Measurements from ENCODE around the gene ACSM2B.

The ACSM2B gene

DNA sequence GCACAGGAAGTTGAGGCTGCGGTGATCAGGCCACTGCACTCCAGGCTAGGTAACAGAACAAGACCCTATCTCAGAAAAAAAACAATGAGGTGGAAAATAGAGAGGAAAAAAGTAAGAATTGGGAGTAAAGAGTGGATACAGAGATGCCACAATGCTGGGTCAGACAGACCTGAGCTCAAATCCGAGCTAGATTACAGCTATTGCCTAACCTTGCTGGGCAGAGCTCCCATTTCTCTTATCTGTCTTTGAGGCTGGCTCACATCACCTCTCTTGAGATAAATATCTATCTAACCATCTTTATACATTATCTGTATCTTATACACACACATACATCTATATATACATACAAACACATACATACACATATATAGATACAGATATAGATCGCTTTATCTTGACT is 59.0 kb downstream of the ACSM2B start:
- no peak for TF ChIP-seq SIN3A (IDR thresholded peaks at IDR 0.05; ENCODE audit: borderline replicate concordance, insufficient read depth, low read length)
- TF ChIP-seq TAF1 (IDR thresholded peaks at IDR 0.05; ENCODE audit: borderline replicate concordance, insufficient read depth, low read length), result no peak
- no peak for TF ChIP-seq POLR2AphosphoS5 (IDR thresholded peaks at IDR 0.05; ENCODE audit: low read depth, low read length)
- TF ChIP-seq, protein P1, sequence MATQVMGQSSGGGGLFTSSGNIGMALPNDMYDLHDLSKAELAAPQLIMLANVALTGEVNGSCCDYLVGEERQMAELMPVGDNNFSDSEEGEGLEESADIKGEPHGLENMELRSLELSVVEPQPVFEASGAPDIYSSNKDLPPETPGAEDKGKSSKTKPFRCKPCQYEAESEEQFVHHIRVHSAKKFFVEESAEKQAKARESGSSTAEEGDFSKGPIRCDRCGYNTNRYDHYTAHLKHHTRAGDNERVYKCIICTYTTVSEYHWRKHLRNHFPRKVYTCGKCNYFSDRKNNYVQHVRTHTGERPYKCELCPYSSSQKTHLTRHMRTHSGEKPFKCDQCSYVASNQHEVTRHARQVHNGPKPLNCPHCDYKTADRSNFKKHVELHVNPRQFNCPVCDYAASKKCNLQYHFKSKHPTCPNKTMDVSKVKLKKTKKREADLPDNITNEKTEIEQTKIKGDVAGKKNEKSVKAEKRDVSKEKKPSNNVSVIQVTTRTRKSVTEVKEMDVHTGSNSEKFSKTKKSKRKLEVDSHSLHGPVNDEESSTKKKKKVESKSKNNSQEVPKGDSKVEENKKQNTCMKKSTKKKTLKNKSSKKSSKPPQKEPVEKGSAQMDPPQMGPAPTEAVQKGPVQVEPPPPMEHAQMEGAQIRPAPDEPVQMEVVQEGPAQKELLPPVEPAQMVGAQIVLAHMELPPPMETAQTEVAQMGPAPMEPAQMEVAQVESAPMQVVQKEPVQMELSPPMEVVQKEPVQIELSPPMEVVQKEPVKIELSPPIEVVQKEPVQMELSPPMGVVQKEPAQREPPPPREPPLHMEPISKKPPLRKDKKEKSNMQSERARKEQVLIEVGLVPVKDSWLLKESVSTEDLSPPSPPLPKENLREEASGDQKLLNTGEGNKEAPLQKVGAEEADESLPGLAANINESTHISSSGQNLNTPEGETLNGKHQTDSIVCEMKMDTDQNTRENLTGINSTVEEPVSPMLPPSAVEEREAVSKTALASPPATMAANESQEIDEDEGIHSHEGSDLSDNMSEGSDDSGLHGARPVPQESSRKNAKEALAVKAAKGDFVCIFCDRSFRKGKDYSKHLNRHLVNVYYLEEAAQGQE (IDR thresholded peaks at IDR 0.05; ENCODE audit: insufficient read depth in 1 of 2, low read depth in 2 of 2, low read length in 2 of 2), result no peak
- TF ChIP-seq FOXP2 (optimal IDR thresholded peaks at IDR 0.05; ENCODE audit: borderline replicate concordance, extremely low read depth, extremely low read length, insufficient read depth), result no peak

DNA sequence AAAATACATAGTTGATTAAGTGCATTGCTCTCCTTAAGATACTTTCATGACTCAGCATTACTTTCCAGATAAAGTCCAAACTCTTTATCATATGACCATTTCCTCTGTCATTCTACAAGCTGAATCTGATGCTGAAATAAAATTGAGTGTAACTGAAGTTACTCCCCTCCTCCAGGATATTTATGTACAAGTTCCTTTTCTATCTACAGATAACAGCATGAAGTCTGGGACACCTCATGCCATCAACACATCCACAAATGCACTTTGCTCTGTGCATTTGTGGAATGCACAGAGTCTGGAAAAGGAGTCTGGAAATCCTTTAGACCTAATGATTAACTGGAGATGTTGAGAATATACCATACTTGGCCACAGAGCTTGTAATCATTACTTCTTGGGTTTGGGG is 60.5 kb downstream of the ACSM2B start:
- no peak for TF ChIP-seq POLR2AphosphoS5 (IDR thresholded peaks at IDR 0.05; ENCODE audit: low read depth, low read length)

DNA sequence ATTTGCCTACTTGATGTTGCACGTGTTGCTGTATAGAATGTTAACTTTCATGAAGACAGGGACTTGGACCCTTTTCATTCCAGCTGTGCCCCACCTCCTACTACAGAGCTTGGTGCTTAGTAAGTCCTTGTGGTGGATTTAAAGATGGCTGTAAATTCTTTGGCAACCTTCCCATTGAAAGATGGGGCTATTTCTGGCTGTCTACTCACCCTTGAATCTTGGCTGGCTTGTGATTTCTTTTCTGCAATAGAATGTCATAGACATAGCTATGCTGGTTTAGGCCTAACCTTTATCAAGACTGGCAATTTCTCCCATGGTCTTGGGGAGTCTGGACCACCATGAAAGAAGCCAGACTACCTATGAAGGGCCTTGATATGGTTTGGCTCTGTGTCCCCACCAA is 65.8 kb downstream of the ACSM2B start:
- TF ChIP-seq, protein P1 (IDR thresholded peaks at IDR 0.05; ENCODE audit: insufficient read depth in 1 of 2, low read depth in 2 of 2, low read length in 2 of 2), result no peak
- no peak for TF ChIP-seq FOXP2 (optimal IDR thresholded peaks at IDR 0.05; ENCODE audit: borderline replicate concordance, extremely low read depth, extremely low read length, insufficient read depth)
- no peak for TF ChIP-seq TAF1 (IDR thresholded peaks at IDR 0.05; ENCODE audit: borderline replicate concordance, insufficient read depth, low read length)
- no peak for TF ChIP-seq POLR2AphosphoS5 (IDR thresholded peaks at IDR 0.05; ENCODE audit: low read depth, low read length)
- TF ChIP-seq SIN3A (IDR thresholded peaks at IDR 0.05; ENCODE audit: borderline replicate concordance, insufficient read depth, low read length), result no peak

DNA sequence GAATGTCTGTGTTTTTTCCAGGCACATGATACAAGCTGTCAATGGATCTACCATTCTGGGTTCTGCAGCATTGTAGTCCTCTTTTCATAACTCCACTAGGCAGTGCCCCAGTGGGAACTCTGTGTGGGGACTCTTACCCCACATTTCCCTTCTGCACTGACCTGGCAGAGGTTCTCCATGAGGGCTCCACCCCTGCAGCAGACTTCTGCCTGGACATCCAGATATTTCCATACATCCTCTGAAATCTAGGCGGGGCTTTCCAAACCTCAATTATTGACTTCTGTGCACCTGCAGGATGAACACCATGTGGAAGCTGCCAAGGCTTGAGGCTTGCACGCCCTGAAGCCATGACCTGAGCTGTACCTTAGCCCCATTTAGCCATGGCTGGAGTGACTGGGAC is 68.9 kb downstream of the ACSM2B start:
- TF ChIP-seq TAF1 (IDR thresholded peaks at IDR 0.05; ENCODE audit: borderline replicate concordance, insufficient read depth, low read length) (no peak), FOXP2 (optimal IDR thresholded peaks at IDR 0.05; ENCODE audit: borderline replicate concordance, extremely low read depth, extremely low read length, insufficient read depth) (no peak), POLR2AphosphoS5 (IDR thresholded peaks at IDR 0.05; ENCODE audit: low read depth, low read length) (no peak), SIN3A (IDR thresholded peaks at IDR 0.05; ENCODE audit: borderline replicate concordance, insufficient read depth, low read length) (no peak)
- TF ChIP-seq, protein P1 (IDR thresholded peaks at IDR 0.05; ENCODE audit: insufficient read depth in 1 of 2, low read depth in 2 of 2, low read length in 2 of 2), result no peak

DNA sequence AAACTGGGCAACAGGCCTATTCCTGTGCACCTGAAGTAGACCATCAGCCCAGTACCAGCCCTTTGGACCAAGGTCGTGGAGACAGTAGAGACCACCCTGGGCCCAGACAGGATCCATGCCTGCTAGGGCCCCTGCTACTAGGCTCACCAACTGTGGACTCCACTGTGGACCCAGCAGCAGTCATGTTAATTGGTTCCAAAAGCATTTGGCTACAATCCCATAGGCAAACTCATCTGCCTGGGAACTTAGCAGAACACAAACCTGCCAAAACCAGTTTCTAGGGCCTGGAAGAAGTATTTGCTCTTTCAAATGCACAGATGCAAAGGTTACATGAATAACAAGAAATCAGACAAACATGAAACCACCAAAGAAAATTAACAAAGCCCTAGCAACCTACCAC is 71.7 kb downstream of the ACSM2B start:
- TF ChIP-seq, protein P1 (IDR thresholded peaks at IDR 0.05; ENCODE audit: insufficient read depth in 1 of 2, low read depth in 2 of 2, low read length in 2 of 2), result no peak
- no peak for TF ChIP-seq FOXP2 (optimal IDR thresholded peaks at IDR 0.05; ENCODE audit: borderline replicate concordance, extremely low read depth, extremely low read length, insufficient read depth)
- TF ChIP-seq POLR2AphosphoS5 (IDR thresholded peaks at IDR 0.05; ENCODE audit: low read depth, low read length), result no peak
- TF ChIP-seq TAF1 (IDR thresholded peaks at IDR 0.05; ENCODE audit: borderline replicate concordance, insufficient read depth, low read length), result no peak
- TF ChIP-seq SIN3A (IDR thresholded peaks at IDR 0.05; ENCODE audit: borderline replicate concordance, insufficient read depth, low read length), result no peak

All from PFSK-1 (cell line).